MM.1S (cell line): ENCODE results near the gene SCAI.

Source experiments
- DNase-seq: peaks from one replicate; pipeline ENCODE4 v3.0.0-alpha.2; 2015
- H2AFZ ChIP-seq: fragments of 300-600 bp; sonication (generic); 2 replicates; pipeline ENCODE4 v1.6.0; 2016; ENCODE audit warnings: antibody characterized with exemption, low read length
- H3F3A ChIP-seq: fragments of 300-600 bp; sonication (generic); 2 replicates; pipeline ENCODE4 v1.6.1; 2016; ENCODE audit warnings: mild to moderate bottlenecking, antibody characterized with exemption, low read length, moderate library complexity, mixed read lengths; ENCODE audit not compliant: insufficient read depth
- H3K27ac ChIP-seq: fragments of 300-600 bp; sonication (generic); 2 replicates; pipeline ENCODE4 v1.5.1; 2016; ENCODE audit warnings: mild to moderate bottlenecking, low read length
- H3K27me3 ChIP-seq: fragments of 300-600 bp; sonication (generic); replicated peaks from 2 replicates; pipeline ENCODE4 v1.6.0; 2016; ENCODE audit warnings: low read length; ENCODE audit not compliant: insufficient read depth
- H3K36me3 ChIP-seq: fragments of 300-600 bp; sonication (generic); replicated peaks from 2 replicates; pipeline ENCODE4 v1.6.1; 2016; ENCODE audit warnings: mild to moderate bottlenecking, low read length, mixed read lengths; ENCODE audit not compliant: insufficient read depth
- H3K4me1 ChIP-seq: fragments of 300-600 bp; sonication (generic); 2 replicates; pipeline ENCODE4 v1.6.1; 2016; ENCODE audit warnings: low read length, mixed read lengths
- H3K4me2 ChIP-seq: fragments of 300-600 bp; sonication (generic); 2 replicates; pipeline ENCODE4 v1.6.0; 2016; ENCODE audit warnings: low read depth, low read length
- H3K4me3 ChIP-seq: fragments of 300-600 bp; sonication (generic); 2 replicates; pipeline ENCODE4 v1.5.1; 2016; ENCODE audit warnings: low read length, mixed read lengths
- H3K79me2 ChIP-seq: fragments of 300-600 bp; sonication (generic); 2 replicates; pipeline ENCODE4 v1.6.1; 2016; ENCODE audit warnings: mixed run types, low read length, mixed read lengths
- H3K9ac ChIP-seq: fragments of 300-600 bp; sonication (generic); 2 replicates; pipeline ENCODE4 v1.6.1; 2016; ENCODE audit warnings: low read length, mixed read lengths
- H3K9me2 ChIP-seq: fragments of 300-600 bp; sonication (generic); replicated peaks from 2 replicates; pipeline ENCODE4 v1.6.1; 2016; ENCODE audit warnings: mild to moderate bottlenecking, low read length, mixed read lengths; ENCODE audit not compliant: insufficient read depth
- H3K9me3 ChIP-seq: fragments of 300-600 bp; sonication (generic); replicated peaks from 2 replicates; pipeline ENCODE4 v1.6.1; 2016; ENCODE audit warnings: mild to moderate bottlenecking, low read length, mixed read lengths; ENCODE audit not compliant: insufficient read depth
- H4K20me1 ChIP-seq: fragments of 300-600 bp; sonication (generic); 2 replicates; pipeline ENCODE4 v1.6.1; 2016; ENCODE audit warnings: mild to moderate bottlenecking, low read length, moderate library complexity, mixed read lengths; ENCODE audit not compliant: insufficient read depth
- CTCF ChIP-seq: fragments of 300-600 bp; sonication (generic); IDR thresholded peaks from 2 replicates; pipeline ENCODE4 v1.5.1; 2016; ENCODE audit warnings: antibody characterized with exemption, low read length, mixed read lengths
- EZH2 ChIP-seq: fragments of 300-600 bp; sonication (generic); optimal IDR thresholded peaks from 2 replicates; pipeline ENCODE3; 2017; ENCODE audit warnings: low read depth, mild to moderate bottlenecking, antibody characterized with exemption, low read length, mixed read lengths
- EZH2phosphoT487 ChIP-seq: fragments of 300-600 bp; sonication (generic); IDR thresholded peaks from 2 replicates; pipeline ENCODE4 v1.6.1; 2018; ENCODE audit warnings: antibody characterized with exemption, low read length

The SCAI gene

GRCh38 chr9:124894035-124894740 lies 249.1 kb downstream of the SCAI start:
- H3K9me3 ChIP-seq = no peaks in the 10 kb centered on the region
- H3K4me1 ChIP-seq = no peaks in the 10 kb centered on the region
- H3K27me3 ChIP-seq = no peaks in the 10 kb centered on the region
- TF ChIP-seq EZH2 (no peak), EZH2phosphoT487 (no peak), CTCF (no peak)
- H2AFZ ChIP-seq = no peak overlapping the region
- H3K4me2 ChIP-seq = no peak overlapping the region
- no peaks in the 10 kb centered on the region; the same call in 1 of the 2 replicates for H3K36me3 ChIP-seq
- H3K9ac ChIP-seq = no peak overlapping the region
- no peaks in the 10 kb centered on the region for H3F3A ChIP-seq
- H4K20me1 ChIP-seq = no peaks in the 10 kb centered on the region
- H3K79me2 ChIP-seq = no peaks in the 10 kb centered on the region
- H3K4me3 ChIP-seq = no peak overlapping the region
- H3K9me2 ChIP-seq = no peaks in the 10 kb centered on the region
- no peak overlapping the region for H3K27ac ChIP-seq
- no peak for DNase-seq
